K562 (cell line): ENCODE data around the gene EFHC1. TPM values are rescaled to one million over a fixed set of nuclear protein-coding genes. Genes with fewer than 3 reads are reported as not detected.

Experiments
- ATAC-seq: fragments of 200-7000 bp; cut with Tn5 transposase; 3 replicates; pipeline ENCODE4 v1.9.1; 2020; ENCODE audit warnings: moderate library complexity
- BruUV-seq: library from RNA; stranded (reverse); fragments of 400-500 nt; replicated peaks from 2 replicates; lab custom pipeline; 2021; lab: Mats Ljungman, UMichigan
- CTCF ChIA-PET: fragments of 300-600 bp; formaldehyde crosslinking; extraction: SDS; loops from one replicate; lab custom pipeline; 2021; ENCODE audit warnings: low intra/inter-chr PET ratio; lab: Yijun Ruan, JAX
- POLR2A ChIA-PET: fragments of 300-600, 350-650 bp; sonication (Branson Sonifier 250); formaldehyde crosslinking; extraction: SDS; loops from one replicate; lab custom pipeline; 2021; ENCODE audit warnings: antibody characterized with exemption, inconsistent platforms; lab: Yijun Ruan, JAX
- DNase-seq, 4 experiments: peaks; one replicate each; pipeline versions ENCODE4 v3.0.0 to v3.0.0-alpha.2; 2011 to 2018; ENCODE audit warnings: low spot score in 3 of 4, mixed read lengths in 3 of 4; ENCODE audit errors: extremely low read depth in 1 of 4
- FAIRE-seq: peaks from 2 replicates; lab custom pipeline; 2011; peaks lifted over from hg19 to GRCh38; lab: Jason Lieb, UNC
- H2AFZ ChIP-seq: 2 replicates; pipeline ENCODE4 v1.6.0; 2011; ENCODE audit warnings: low read depth, low read length, control low read depth, inconsistent platforms
- H3K27ac ChIP-seq: fragments of 200-600 bp; 3 replicates; pipeline ENCODE4 v1.8.0; 2011; ENCODE audit warnings: low read depth, mild to moderate bottlenecking, control low read depth, inconsistent platforms, low read length, moderate library complexity, mixed read lengths; ENCODE audit errors: extremely low read depth
- H3K27me3 ChIP-seq, 2 experiments: fragments of 300-600 bp in 1 of 2; 2 replicates in 1 of 2; 3 replicates in 1 of 2; pipeline versions ENCODE4 v1.6.0 to v1.8.0; 2011; ENCODE audit warnings: inconsistent platforms in 2 of 2, low read length in 2 of 2, mild to moderate bottlenecking in 1 of 2, mixed read lengths in 1 of 2, moderate library complexity in 1 of 2; ENCODE audit not compliant: control insufficient read depth in 2 of 2, insufficient read depth in 2 of 2
- H3K36me3 ChIP-seq: fragments of 300-600 bp; 3 replicates; pipeline ENCODE4 v1.8.0; 2011; ENCODE audit warnings: mild to moderate bottlenecking, low read length, inconsistent platforms; ENCODE audit not compliant: control insufficient read depth, insufficient read depth
- H3K4me1 ChIP-seq, 2 experiments: fragments of 200-600 bp in 1 of 2; replicated peaks in 1 of 2; 2 replicates in 1 of 2; 3 replicates in 1 of 2; pipeline versions ENCODE4 v1.5.1 to v1.8.0; 2011; ENCODE audit warnings: inconsistent platforms in 2 of 2, low read length in 2 of 2, mild to moderate bottlenecking in 1 of 2, mixed read lengths in 1 of 2, moderate library complexity in 1 of 2; ENCODE audit not compliant: control insufficient read depth in 2 of 2, insufficient read depth in 2 of 2
- H3K4me2 ChIP-seq: 2 replicates; pipeline ENCODE4 v1.6.1; 2011; ENCODE audit warnings: low read length, control low read depth, inconsistent platforms, mixed read lengths; ENCODE audit not compliant: insufficient read depth
- H3K4me3 ChIP-seq: fragments of 200-600 bp; sonication (generic), shearing (Covaris generic); 2 replicates; pipeline ENCODE4 v1.5.1; 2016; ENCODE audit warnings: control low read depth, inconsistent platforms
- H3K79me2 ChIP-seq: fragments of 200-600 bp; 3 replicates; pipeline ENCODE4 v1.8.0; 2011; ENCODE audit warnings: low read length, inconsistent platforms; ENCODE audit not compliant: control insufficient read depth, insufficient read depth
- H3K9ac ChIP-seq, 2 experiments: 2 replicates each; pipeline versions ENCODE4 v1.6.0 to v1.6.1; 2011; ENCODE audit warnings: low read depth in 2 of 2, low read length in 2 of 2, control low read depth in 1 of 2, inconsistent platforms in 1 of 2, mild to moderate bottlenecking in 1 of 2, mixed read lengths in 1 of 2; ENCODE audit not compliant: insufficient read depth in 1 of 2
- H3K9me1 ChIP-seq: one replicate; pipeline ENCODE4 v1.6.0; 2011; ENCODE audit warnings: inconsistent platforms, mild to moderate bottlenecking, low read length, moderate library complexity; ENCODE audit not compliant: control insufficient read depth, insufficient read depth
- H3K9me3 ChIP-seq: replicated peaks from 2 replicates; pipeline ENCODE4 v1.5.1; 2011; ENCODE audit warnings: low read depth, low read length, inconsistent platforms; ENCODE audit not compliant: control insufficient read depth, insufficient read depth
- H4K20me1 ChIP-seq: replicated peaks from 2 replicates; pipeline ENCODE4 v1.6.1; 2011; ENCODE audit warnings: low read length, inconsistent platforms, mixed read lengths; ENCODE audit not compliant: control insufficient read depth, insufficient read depth
- ATF3 ChIP-seq, 2 experiments: fragments of 450-650 bp in 1 of 2; sonication (generic) in 1 of 2; formaldehyde crosslinking in 1 of 2; IDR thresholded peaks in 1 of 2; conservative IDR thresholded peaks in 1 of 2; 2 replicates each; pipeline versions ENCODE4 v1.6.1 to v1.8.1; 2016 to 2023; ENCODE audit warnings: mild to moderate bottlenecking in 2 of 2, moderate library complexity in 2 of 2, inconsistent platforms in 1 of 2, missing genetic modification reagents in 1 of 2
- CEBPB ChIP-seq: fragments of 450-650 bp; IDR thresholded peaks from 2 replicates; pipeline ENCODE4 v1.6.1; 2016; ENCODE audit warnings: missing genetic modification characterization, missing compliant biosample characterization
- CEBPZ ChIP-seq: fragments of 150-350 bp; IDR thresholded peaks from 2 replicates; pipeline ENCODE4 v1.6.1; 2014; ENCODE audit warnings: low read depth, mild to moderate bottlenecking, low read length, borderline replicate concordance
- COPS2 ChIP-seq: fragments of 450-650 bp; conservative IDR thresholded peaks from 2 replicates; pipeline ENCODE4 v1.6.1; 2016; ENCODE audit warnings: mild to moderate bottlenecking, moderate library complexity
- E2F4 ChIP-seq: sonication (generic); formaldehyde crosslinking; IDR thresholded peaks from 2 replicates; pipeline ENCODE4 v1.8.0; 2022; ENCODE audit warnings: mild to moderate bottlenecking, low read depth, missing genetic modification reagents
- EGR1 ChIP-seq: fragments of 450-650 bp; conservative IDR thresholded peaks from 2 replicates; pipeline ENCODE4 v1.6.1; 2017; ENCODE audit warnings: mild to moderate bottlenecking
- ETV6 ChIP-seq, 3 experiments: fragments of 150-350 bp in 1 of 3; sonication (generic) in 1 of 3; formaldehyde crosslinking in 1 of 3; IDR thresholded peaks; 2 replicates each; pipeline versions ENCODE4 v1.6.1 to v1.8.0; 2014 to 2022; ENCODE audit warnings: borderline replicate concordance in 2 of 3, low read depth in 2 of 3, antibody characterized with exemption in 1 of 3, low read length in 1 of 3, mild to moderate bottlenecking in 1 of 3, missing genetic modification reagents in 1 of 3
- HLTF ChIP-seq: fragments of 450-650 bp; IDR thresholded peaks from 2 replicates; pipeline ENCODE4 v1.6.1; 2016
- KLF6 ChIP-seq: fragments of 250-450 bp; sonication (Bioruptor Pico); IDR thresholded peaks from 2 replicates; pipeline ENCODE4 v1.4.0; 2020; ENCODE audit warnings: mild to moderate bottlenecking, moderate library complexity, borderline replicate concordance
- MTF1 ChIP-seq: fragments of 250-450 bp; sonication (Bioruptor Pico); IDR thresholded peaks from 2 replicates; pipeline ENCODE4 v1.9.0; 2021; ENCODE audit warnings: moderate library complexity, mild to moderate bottlenecking, inconsistent platforms, borderline replicate concordance
- MXI1 ChIP-seq: IDR thresholded peaks from 2 replicates; pipeline ENCODE4 v1.6.1; 2011; ENCODE audit warnings: low read depth, mild to moderate bottlenecking, improper control_type of control experiment, low read length
- NR2C1 ChIP-seq, 2 experiments: fragments of 450-650 bp; IDR thresholded peaks; 2 replicates each; pipeline ENCODE4 v1.6.1; 2017; ENCODE audit warnings: mild to moderate bottlenecking in 2 of 2, antibody characterized with exemption in 1 of 2, inconsistent platforms in 1 of 2, missing compliant biosample characterization in 1 of 2, missing genetic modification characterization in 1 of 2
- NR2C2 ChIP-seq, 2 experiments: fragments of 200-800 bp in 1 of 2; sonication (Bioruptor generic) in 1 of 2; sonication (generic) in 1 of 2; formaldehyde crosslinking in 1 of 2; IDR thresholded peaks; 2 replicates each; pipeline versions ENCODE4 v1.6.1 to v1.8.0; 2016 to 2022; ENCODE audit warnings: mild to moderate bottlenecking in 1 of 2, missing compliant biosample characterization in 1 of 2, missing genetic modification characterization in 1 of 2, missing genetic modification reagents in 1 of 2
- TAL1 ChIP-seq: fragments of 450-650 bp; IDR thresholded peaks from 2 replicates; pipeline ENCODE4 v1.6.1; 2016; ENCODE audit warnings: mild to moderate bottlenecking
- YBX1 ChIP-seq: fragments of 450-650 bp; IDR thresholded peaks from 2 replicates; pipeline ENCODE4 v1.7.1; 2016; ENCODE audit warnings: mild to moderate bottlenecking
- WGBS: fragments of 100-300 bp; shearing (Covaris generic); methylation state at CpG from one replicate; pipeline ENCODE4 v1.1.6; 2016; ENCODE audit warnings: low coverage, mixed read lengths; ENCODE audit not compliant: insufficient coverage; ENCODE audit errors: missing lambda C conversion rate; 5-methylcytosine and 5-hydroxymethylcytosine counted together
- in situ Hi-C: fragments of 300-500 bp; cut with MboI; formaldehyde crosslinking; loops from 4 replicates; pipeline ENCODE4 v1.15.0; 2018; ENCODE audit warnings: inconsistent platforms, mixed read lengths
- intact Hi-C: fragments of 100-400 bp; cut with micrococcal nuclease; formaldehyde crosslinking; loops from 2 replicates; pipeline ENCODE4 v1.14.2; 2022
- polyA plus RNA-seq, 8 experiments: library from polyadenylated mRNA; depleted of rRNA in 4 of 8; stranded (reverse) in 5 of 8; unstranded in 3 of 8; fragments of >200 nt; fragmentation: Nextera tagmentation in 2 of 8; fragmentation: Illumina TruSeq in 1 of 8; extraction: Ambion mirVana in 2 of 8; extraction: Trizol in 1 of 8; gene quantifications; 2 replicates each; pipeline versions ENCODE4 v1.2.1 to v1.2.3, GENCODE V29; 2011 to 2014; ENCODE audit warnings: inconsistent platforms in 1 of 8, missing spikeins in 1 of 8
- total RNA-seq, 7 experiments: library from RNA; depleted of rRNA in 6 of 7; stranded (reverse); fragments of >200 nt in 6 of 7; fragmentation: Illumina TruSeq in 2 of 7; extraction: Trizol in 2 of 7; gene quantifications; 2 replicates each; pipeline versions ENCODE4 v1.2.1 to v1.2.3, GENCODE V29; 2011 to 2021; ENCODE audit warnings: low replicate concordance in 1 of 7

The EFHC1 gene
- total and polyA plus RNA-seq, 9 of the 15 experiments (the other 6 are each of a cell fraction or from before 2014, with no cell fraction given): 9.5 to 31.0 (median 14.9) TPM

GRCh38 chr6:52513896-52514295 lies 93.8 kb downstream of the EFHC1 start (continued):
- TF ChIP-seq CEBPZ (no peak), YBX1 (no peak), KLF6 (no peak), TAL1 (no peak), MTF1 (CRISPR knock-in tag) (no peak), NR2C2 (CRISPR knock-in tag; IDR thresholded peaks at IDR 0.05) (no peak), NR2C2 (tag; IDR thresholded peaks at IDR 0.05) (peak; percentile 55)

GRCh38 chr6:52514514-52514913 lies 94.4 kb downstream of the EFHC1 start:
- H2AFZ ChIP-seq: no peak overlapping the region
- no peaks in the 10 kb centered on the region for H3K27me3 ChIP-seq
- whole genome bisulfite sequencing: 45% methylated on average over 7 of the region's 7 CpGs
- peaks cover 37 to 49% of the 10 kb centered on the region in 2 experiments for H3K4me1 ChIP-seq
- no peaks in the 10 kb centered on the region for H3K9me3 ChIP-seq
- ChIA-PET CTCF (no interaction called here), POLR2A (interaction anchor here (0.7 to 1.0 kb wide), 3 partner anchors 11 to 150 kb away, joined by 3 to 4 read pairs (median 3); no protein-coding TSS in a partner anchor)
- peaks cover 46% of the 10 kb centered on the region; the same call in 2 of the 3 replicates for H3K36me3 ChIP-seq
- H3K9me1 ChIP-seq: peaks cover 3% of the 10 kb centered on the region
- H3K27ac ChIP-seq: no peak overlapping the region
- ATAC-seq (no peak), FAIRE-seq (no peak), DNase-seq (peak in 1 of 4 experiments; percentile 27)
- H3K4me2 ChIP-seq: no peak overlapping the region
- intact Hi-C loops (loop anchor here (10.0 kb wide), 1 partner anchor 230 kb away; the partner anchor contains the start of gene MCM3), in situ Hi-C loops (no loop called here)
- H4K20me1 ChIP-seq: no peaks in the 10 kb centered on the region
- BruUV-seq: no TSS peak
- H3K79me2 ChIP-seq: peaks cover 3% of the 10 kb centered on the region; the same call in 1 of the 3 replicates
- H3K4me3 ChIP-seq: no peak overlapping the region
- H3K9ac ChIP-seq: no peak overlapping the region
- TF ChIP-seq CEBPB (tag): peak; percentile 34
- TF ChIP-seq ATF3 (IDR thresholded peaks at IDR 0.05): peak; percentile 38; the same call in 1 of the 2 replicates
- no peak for TF ChIP-seq ATF3 (CRISPR knock-in tag; conservative IDR thresholded peaks at IDR 0.05)
- no peak for TF ChIP-seq ETV6 (IDR thresholded peaks at IDR 0.05; ENCODE audit: borderline replicate concordance in 1 of 2, low read depth in 2 of 2, low read length in 1 of 2)
- TF ChIP-seq ETV6 (CRISPR knock-in tag; IDR thresholded peaks at IDR 0.05; ENCODE audit: borderline replicate concordance): no peak
- no peak for TF ChIP-seq NR2C1 (IDR thresholded peaks at IDR 0.05)
- peak; percentile 82 for TF ChIP-seq NR2C1 (tag; IDR thresholded peaks at IDR 0.05)
- peak; percentile 38; the same call in 1 of the 2 replicates for TF ChIP-seq EGR1
- no peak for TF ChIP-seq E2F4 (CRISPR knock-in tag)
- TF ChIP-seq COPS2: no peak
- no peak for TF ChIP-seq HLTF
- TF ChIP-seq MXI1: no peak
